Sigmoid colon (tissue), 7 donors: ENCODE measurements around the gene ZNF521. TPM values are rescaled to one million over a fixed set of nuclear protein-coding genes. Genes with fewer than 3 reads are reported as not detected.
A peak's percentile ranks its signal among the peaks of the same experiment; 100 is the strongest.

Experiments used
- DNase-seq: peaks from one replicate; pipeline ENCODE4 v3.0.0-alpha.2; 2019
- H3K27ac ChIP-seq, 4 donors: fragments of 200-600 bp; sonication (generic); one replicate each; pipeline ENCODE4 v1.5.1; 2016 to 2019; ENCODE audit warnings: mild to moderate bottlenecking in 1 of 4
- H3K27me3 ChIP-seq, 3 donors: fragments of 200-600 bp; sonication (generic); one replicate each; pipeline ENCODE4 v1.5.1; 2019; ENCODE audit warnings: mild to moderate bottlenecking in 1 of 3
- H3K36me3 ChIP-seq, 4 donors: fragments of 200-600 bp; sonication (generic); one replicate each; pipeline ENCODE4 v1.5.1; 2016 to 2019
- H3K4me1 ChIP-seq, 4 donors: fragments of 200-600 bp; sonication (generic); one replicate each; pipeline ENCODE4 v1.5.1; 2017 to 2019
- H3K4me3 ChIP-seq, 4 donors: fragments of 200-600 bp; sonication (generic); one replicate each; pipeline ENCODE4 v1.5.1; 2017 to 2019; ENCODE audit warnings: mild to moderate bottlenecking in 2 of 4, moderate library complexity in 1 of 4
- H3K9me3 ChIP-seq, 4 donors: fragments of 200-600 bp in 3 of 4; sonication (generic) in 3 of 4; one replicate each; pipeline versions ENCODE4 v1.5.1 to v1.6.1; 2013 to 2019
- CTCF ChIP-seq, 4 experiments: fragments of 450-650 bp in 3 of 4; fragments of 200-600 bp in 1 of 4; IDR thresholded peaks; one replicate each; pipeline ENCODE4 v1.5.1; 2016 to 2019; ENCODE audit warnings: antibody characterized with exemption in 4 of 4, mild to moderate bottlenecking in 3 of 4, moderate library complexity in 2 of 4
- EP300 ChIP-seq, 4 donors: sonication (generic); formaldehyde crosslinking; IDR thresholded peaks; one replicate each; pipeline ENCODE4 v1.6.1; 2017; ENCODE audit warnings: antibody characterized with exemption in 4 of 4
- POLR2A ChIP-seq, 2 donors: fragments of 450-650 bp; IDR thresholded peaks; one replicate each; pipeline ENCODE4 v1.6.1; 2016; ENCODE audit warnings: antibody characterized with exemption in 2 of 2, mild to moderate bottlenecking in 2 of 2, moderate library complexity in 2 of 2
- POLR2AphosphoS5 ChIP-seq, 4 donors: sonication (generic); formaldehyde crosslinking; IDR thresholded peaks; one replicate each; pipeline ENCODE4 v1.6.1; 2017; ENCODE audit warnings: antibody characterized with exemption in 4 of 4
- WGBS, 2 donors: extraction: QIAGEN DNeasy Blood & Tissue Kit; methylation state at CpG; one replicate each; pipeline ENCODE4 v1.1.7; 2013; 5-methylcytosine and 5-hydroxymethylcytosine counted together
- intact Hi-C: fragments of 100-400 bp; cut with DNase I; formaldehyde crosslinking; loops from one replicate; pipeline ENCODE4 v1.15.1; 2023
- polyA plus RNA-seq, 3 donors: library from polyadenylated mRNA; stranded (reverse); fragments of 200-250 nt; gene quantifications; one replicate each; pipeline ENCODE4 v1.2.3, GENCODE V29; 2013
- total RNA-seq, 4 donors: library from RNA; depleted of rRNA; stranded (reverse); fragments of >200 nt; gene quantifications; one replicate each; pipeline ENCODE4 v1.1.0, GENCODE V29; 2016
- donor health status: healthy with polysubstance abuse.
- donor health status: Bipolar disorder and iron deficiency.
- donor health status: healthy.

Gene ZNF521
- total and polyA plus RNA-seq, 7 donors: 0.69 to 40.2 (median 12.0) TPM

- intact Hi-C loops: no loop called here
- peak overlapping the region in 1 of 4 donors; percentile 12 for H3K27ac ChIP-seq
- no peak for TF ChIP-seq EP300 (IDR thresholded peaks at IDR 0.05)
- TF ChIP-seq POLR2AphosphoS5 (IDR thresholded peaks at IDR 0.05): no peak
- no peak for TF ChIP-seq CTCF (IDR thresholded peaks at IDR 0.05)
- no peak for TF ChIP-seq POLR2A (IDR thresholded peaks at IDR 0.05)
These were observed 37.2 kb downstream of the ZNF521 start for GRCh38 chr18:25314838-25315190.

GRCh38 chr18:25314151-25314837 lies 37.7 kb downstream of the ZNF521 start:
- TF ChIP-seq POLR2AphosphoS5 (IDR thresholded peaks at IDR 0.05) (no peak), CTCF (IDR thresholded peaks at IDR 0.05) (no peak), POLR2A (IDR thresholded peaks at IDR 0.05) (no peak), EP300 (IDR thresholded peaks at IDR 0.05) (no peak)
- no peaks in the 10 kb centered on the region for H3K36me3 ChIP-seq
- no peaks in the 10 kb centered on the region for H3K27me3 ChIP-seq
- H3K27ac ChIP-seq: no peak overlapping the region
- intact Hi-C loops: no loop called here
- H3K4me3 ChIP-seq: no peak overlapping the region
- H3K9me3 ChIP-seq: no peaks in the 10 kb centered on the region
- DNase-seq: no peak
- WGBS, 2 donors: 73 to 78% methylated on average over 3 of the region's 3 CpGs
- peaks cover 0 to 4% (median 0%) of the 10 kb centered on the region in 4 donors for H3K4me1 ChIP-seq

More at GRCh38 chr18:25314838-25315190, 37.2 kb downstream of the ZNF521 start:
- Histone ChIP-seq H3K27me3 (no peaks in the 10 kb centered on the region), H3K36me3 (no peaks in the 10 kb centered on the region), H3K4me3 (no peak overlapping the region), H3K4me1 (peaks cover 0 to 4% (median 0%) of the 10 kb centered on the region in 4 donors), H3K9me3 (no peaks in the 10 kb centered on the region)
- no peak for DNase-seq

- DNase-seq: no peak
- TF ChIP-seq POLR2AphosphoS5 (IDR thresholded peaks at IDR 0.05) (no peak), EP300 (IDR thresholded peaks at IDR 0.05) (no peak), CTCF (IDR thresholded peaks at IDR 0.05) (no peak), POLR2A (IDR thresholded peaks at IDR 0.05) (no peak)
- intact Hi-C loops: no loop called here
These were observed 38.7 kb downstream of the ZNF521 start for GRCh38 chr18:25313268-25313667.

GRCh38 chr18:25310045-25310444 lies 41.9 kb downstream of the ZNF521 start:
- Histone ChIP-seq H3K4me1 (peaks cover 0 to 4% (median 0%) of the 10 kb centered on the region in 4 donors), H3K27ac (no peak overlapping the region), H3K27me3 (no peaks in the 10 kb centered on the region), H3K36me3 (no peaks in the 10 kb centered on the region), H3K4me3 (no peak overlapping the region), H3K9me3 (no peaks in the 10 kb centered on the region)
- DNase-seq: no peak
- intact Hi-C loops: no loop called here
- TF ChIP-seq POLR2A (IDR thresholded peaks at IDR 0.05) (no peak), POLR2AphosphoS5 (IDR thresholded peaks at IDR 0.05) (no peak), EP300 (IDR thresholded peaks at IDR 0.05) (no peak), CTCF (IDR thresholded peaks at IDR 0.05) (no peak)

More at GRCh38 chr18:25313268-25313667, 38.7 kb downstream of the ZNF521 start:
- Histone ChIP-seq H3K4me1 (peaks cover 0 to 4% (median 0%) of the 10 kb centered on the region in 4 donors), H3K9me3 (no peaks in the 10 kb centered on the region), H3K4me3 (no peak overlapping the region), H3K27ac (no peak overlapping the region), H3K36me3 (no peaks in the 10 kb centered on the region), H3K27me3 (no peaks in the 10 kb centered on the region)
- WGBS, 2 donors: 31 to 46% methylated on average over 1 of the region's 1 CpG

GRCh38 chr18:25308381-25308780 lies 43.6 kb downstream of the ZNF521 start:
- H3K4me3 ChIP-seq: no peak overlapping the region
- WGBS, 2 donors: 67 to 76% methylated on average over 3 of the region's 3 CpGs
- H3K27ac ChIP-seq: no peak overlapping the region
- intact Hi-C loops: no loop called here
- no peaks in the 10 kb centered on the region for H3K27me3 ChIP-seq
- peaks cover 0 to 4% (median 0%) of the 10 kb centered on the region in 4 donors for H3K4me1 ChIP-seq
- no peaks in the 10 kb centered on the region for H3K9me3 ChIP-seq
- H3K36me3 ChIP-seq: no peaks in the 10 kb centered on the region
- TF ChIP-seq CTCF (IDR thresholded peaks at IDR 0.05) (no peak), POLR2AphosphoS5 (IDR thresholded peaks at IDR 0.05) (no peak), EP300 (IDR thresholded peaks at IDR 0.05) (no peak), POLR2A (IDR thresholded peaks at IDR 0.05) (no peak)
- DNase-seq: no peak
